Measurements from ENCODE around the gene NHERF1. TPM values are rescaled to one million over a fixed set of nuclear protein-coding genes. Genes with fewer than 3 reads are reported as not detected.

The NHERF1 gene
- total and polyA plus RNA-seq, 2 donors (not counting 3 experiments of a cell fraction or from before 2014, with no cell fraction given), result 24.4 to 26.9 TPM

DNA sequence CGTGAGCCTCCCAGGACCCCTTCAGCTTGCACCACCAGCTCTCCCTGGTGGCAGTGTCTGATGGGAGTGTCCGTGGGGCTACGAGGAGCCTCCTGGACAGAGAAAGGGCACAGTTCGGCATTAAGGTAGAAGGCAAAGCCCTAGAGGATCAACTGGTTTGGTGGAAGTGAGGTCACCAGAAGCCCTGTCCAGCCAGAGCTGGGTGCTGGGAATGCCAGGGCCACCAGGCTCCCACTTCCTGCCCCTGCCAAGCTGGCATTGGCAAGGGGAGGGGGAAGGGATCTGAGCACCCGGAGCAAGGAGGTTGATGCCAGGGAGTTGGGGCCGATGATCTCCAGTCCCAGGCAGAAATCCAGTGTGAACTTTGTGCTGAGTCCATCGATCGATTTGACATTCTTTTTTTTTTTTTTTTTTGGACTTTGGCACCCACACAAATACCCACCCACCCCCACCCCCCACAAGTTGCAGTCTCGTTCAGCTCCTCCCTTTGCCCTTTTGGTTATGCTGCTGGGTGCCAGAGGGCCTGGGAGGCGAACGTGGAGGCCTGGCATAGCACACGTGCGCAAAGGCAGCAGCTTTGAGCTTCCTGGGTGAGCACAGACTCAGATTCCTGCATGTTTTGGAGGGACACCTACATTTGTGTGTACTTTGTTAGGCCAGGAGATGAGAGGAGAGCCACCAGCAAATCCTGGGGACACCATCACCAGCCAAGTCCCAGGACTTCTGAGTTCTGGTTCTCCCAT, 2.1 kb downstream of the NHERF1 start:
- ChIA-PET CTCF (interaction anchor here (0.9 to 2.3 kb wide), 6 partner anchors 17 to 112 kb away, joined by 3 to 17 read pairs (median 7); no protein-coding TSS in a partner anchor), POLR2A (interaction anchor here (1.7 kb wide), 1 partner anchor 26 kb away, joined by 5 read pairs; a partner anchor contains a TSS)
- no peak overlapping the region for H2AFZ ChIP-seq (ENCODE audit: low read depth, low read length)
- H3K4me3 ChIP-seq (replicated peaks in 1 of 3; ENCODE audit: insufficient read depth in 1 of 3, low read depth in 1 of 3, low read length in 3 of 3), result no peak overlapping the region
- no peak overlapping the region for H3K27ac ChIP-seq (ENCODE audit: insufficient read depth, low read depth, low read length)
- H3K79me2 ChIP-seq (ENCODE audit: control insufficient read depth, insufficient read depth, low read length), result no peaks in the 10 kb centered on the region
- no peaks in the 10 kb centered on the region for H4K20me1 ChIP-seq (replicated peaks; ENCODE audit: control insufficient read depth, extremely low read depth, insufficient read depth, low read length)
- no peaks in the 10 kb centered on the region for H3K27me3 ChIP-seq (ENCODE audit: control insufficient read depth in 2 of 2, insufficient read depth in 2 of 2, low read length in 2 of 2)
- no peak overlapping the region for H3K4me2 ChIP-seq (ENCODE audit: insufficient read depth, low read length)
- dilution Hi-C loops (cut with MboI; ENCODE audit: extremely low pct_ligation_motif_present, low sequenced_read_pairs) (no loop called here), intact Hi-C loops (cut with micrococcal nuclease) (no loop called here)
- no TSS peak for BruUV-seq (replicated peaks)
- H3K9me3 ChIP-seq (replicated peaks; ENCODE audit: control insufficient read depth, insufficient read depth, low read length), result no peaks in the 10 kb centered on the region
- no peaks in the 10 kb centered on the region for H3K9me1 ChIP-seq (replicated peaks; ENCODE audit: control insufficient read depth, extremely low read depth, insufficient read depth, low read length)
- H3K9ac ChIP-seq (replicated peaks; ENCODE audit: extremely low read depth, insufficient read depth, low read length), result no peak overlapping the region
- no peaks in the 10 kb centered on the region for H3K36me3 ChIP-seq (ENCODE audit: control insufficient read depth in 2 of 2, extremely low read depth in 1 of 2, insufficient read depth in 2 of 2, low read length in 2 of 2)
- H3K4me1 ChIP-seq (ENCODE audit: control insufficient read depth, extremely low read depth, insufficient read depth, low read length), result peaks cover 4% of the 10 kb centered on the region
- no peak for TF ChIP-seq GATA2 (IDR thresholded peaks at IDR 0.05; ENCODE audit: insufficient read depth, insufficient read length, low read depth, low read length)
- FAIRE-seq (no peak), DNase-seq (ENCODE audit: low read depth, low spot score) (no peak)

DNA sequence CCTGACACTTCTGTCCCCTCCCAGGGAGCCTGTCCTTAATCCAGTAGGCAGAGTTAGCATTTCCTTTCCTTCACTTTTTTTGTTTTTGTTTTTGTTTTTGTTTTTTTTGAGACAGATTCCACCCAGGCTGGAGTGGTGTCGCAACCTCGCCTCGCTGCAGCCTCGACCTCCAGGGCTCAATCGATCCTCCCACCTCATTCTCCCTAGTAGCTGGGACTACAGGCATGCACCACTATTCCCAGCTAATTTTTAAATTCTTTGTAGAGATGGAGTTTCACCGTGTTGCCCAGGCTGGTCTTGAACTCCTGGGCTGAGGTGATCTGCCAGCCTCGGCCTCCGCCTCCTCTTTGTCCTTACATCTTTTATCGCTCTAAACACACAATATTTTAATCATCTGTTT, 4.0 kb downstream of the NHERF1 start:
- BruUV-seq (replicated peaks), result no TSS peak
- Histone ChIP-seq H2AFZ (ENCODE audit: low read depth, low read length) (no peak overlapping the region), H3K79me2 (ENCODE audit: control insufficient read depth, insufficient read depth, low read length) (no peaks in the 10 kb centered on the region), H3K4me2 (ENCODE audit: insufficient read depth, low read length) (no peak overlapping the region), H3K36me3 (ENCODE audit: control insufficient read depth in 2 of 2, extremely low read depth in 1 of 2, insufficient read depth in 2 of 2, low read length in 2 of 2) (no peaks in the 10 kb centered on the region), H3K27ac (ENCODE audit: insufficient read depth, low read depth, low read length) (no peak overlapping the region), H3K4me3 (replicated peaks in 1 of 3; ENCODE audit: insufficient read depth in 1 of 3, low read depth in 1 of 3, low read length in 3 of 3) (no peak overlapping the region), H3K9ac (replicated peaks; ENCODE audit: extremely low read depth, insufficient read depth, low read length) (no peak overlapping the region), H3K9me1 (replicated peaks; ENCODE audit: control insufficient read depth, extremely low read depth, insufficient read depth, low read length) (no peaks in the 10 kb centered on the region), H4K20me1 (replicated peaks; ENCODE audit: control insufficient read depth, extremely low read depth, insufficient read depth, low read length) (no peaks in the 10 kb centered on the region), H3K4me1 (ENCODE audit: control insufficient read depth, extremely low read depth, insufficient read depth, low read length) (peaks cover 5% of the 10 kb centered on the region), H3K27me3 (ENCODE audit: control insufficient read depth in 2 of 2, insufficient read depth in 2 of 2, low read length in 2 of 2) (no peaks in the 10 kb centered on the region), H3K9me3 (replicated peaks; ENCODE audit: control insufficient read depth, insufficient read depth, low read length) (no peaks in the 10 kb centered on the region)
- intact Hi-C loops (cut with micrococcal nuclease) (no loop called here), dilution Hi-C loops (cut with MboI; ENCODE audit: extremely low pct_ligation_motif_present, low sequenced_read_pairs) (no loop called here)
- TF ChIP-seq POLR2A (IDR thresholded peaks at IDR 0.05; ENCODE audit: low read depth, low read length) (no peak), MYC (IDR thresholded peaks at IDR 0.05; ENCODE audit: low read depth, low read length) (no peak), FOS (IDR thresholded peaks at IDR 0.05; ENCODE audit: borderline replicate concordance, insufficient read depth, low read length) (no peak), JUN (IDR thresholded peaks at IDR 0.05; ENCODE audit: borderline replicate concordance, insufficient read depth, insufficient read length, low read depth) (no peak), GATA2 (IDR thresholded peaks at IDR 0.05; ENCODE audit: insufficient read depth, insufficient read length, low read depth, low read length) (no peak), POLR2AphosphoS5 (IDR thresholded peaks at IDR 0.05; ENCODE audit: insufficient read depth, low read depth, low read length) (no peak), EZH2 (IDR thresholded peaks at IDR 0.05; ENCODE audit: borderline replicate concordance, low read depth, low read length, severe bottlenecking) (no peak)
- TF ChIP-seq, protein P1, sequence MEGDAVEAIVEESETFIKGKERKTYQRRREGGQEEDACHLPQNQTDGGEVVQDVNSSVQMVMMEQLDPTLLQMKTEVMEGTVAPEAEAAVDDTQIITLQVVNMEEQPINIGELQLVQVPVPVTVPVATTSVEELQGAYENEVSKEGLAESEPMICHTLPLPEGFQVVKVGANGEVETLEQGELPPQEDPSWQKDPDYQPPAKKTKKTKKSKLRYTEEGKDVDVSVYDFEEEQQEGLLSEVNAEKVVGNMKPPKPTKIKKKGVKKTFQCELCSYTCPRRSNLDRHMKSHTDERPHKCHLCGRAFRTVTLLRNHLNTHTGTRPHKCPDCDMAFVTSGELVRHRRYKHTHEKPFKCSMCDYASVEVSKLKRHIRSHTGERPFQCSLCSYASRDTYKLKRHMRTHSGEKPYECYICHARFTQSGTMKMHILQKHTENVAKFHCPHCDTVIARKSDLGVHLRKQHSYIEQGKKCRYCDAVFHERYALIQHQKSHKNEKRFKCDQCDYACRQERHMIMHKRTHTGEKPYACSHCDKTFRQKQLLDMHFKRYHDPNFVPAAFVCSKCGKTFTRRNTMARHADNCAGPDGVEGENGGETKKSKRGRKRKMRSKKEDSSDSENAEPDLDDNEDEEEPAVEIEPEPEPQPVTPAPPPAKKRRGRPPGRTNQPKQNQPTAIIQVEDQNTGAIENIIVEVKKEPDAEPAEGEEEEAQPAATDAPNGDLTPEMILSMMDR (IDR thresholded peaks at IDR 0.05; ENCODE audit: extremely low read depth in 1 of 2, insufficient read depth in 1 of 2, low read depth in 1 of 2, low read length in 2 of 2), result no peak
- TF ChIP-seq, protein P2, sequence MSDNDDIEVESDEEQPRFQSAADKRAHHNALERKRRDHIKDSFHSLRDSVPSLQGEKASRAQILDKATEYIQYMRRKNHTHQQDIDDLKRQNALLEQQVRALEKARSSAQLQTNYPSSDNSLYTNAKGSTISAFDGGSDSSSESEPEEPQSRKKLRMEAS (IDR thresholded peaks at IDR 0.05; ENCODE audit: insufficient read depth, insufficient read length), result no peak
- FAIRE-seq (no peak), DNase-seq (ENCODE audit: low read depth, low spot score) (no peak)
- ChIA-PET POLR2A (no interaction called here), CTCF (interaction anchor here (0.9 to 2.2 kb wide), 3 partner anchors 18 to 95 kb away, joined by 3 to 9 read pairs (median 3); no protein-coding TSS in a partner anchor)
